ENCODE measurements around the gene ALDH3A2.

ALDH3A2 gene

DNA sequence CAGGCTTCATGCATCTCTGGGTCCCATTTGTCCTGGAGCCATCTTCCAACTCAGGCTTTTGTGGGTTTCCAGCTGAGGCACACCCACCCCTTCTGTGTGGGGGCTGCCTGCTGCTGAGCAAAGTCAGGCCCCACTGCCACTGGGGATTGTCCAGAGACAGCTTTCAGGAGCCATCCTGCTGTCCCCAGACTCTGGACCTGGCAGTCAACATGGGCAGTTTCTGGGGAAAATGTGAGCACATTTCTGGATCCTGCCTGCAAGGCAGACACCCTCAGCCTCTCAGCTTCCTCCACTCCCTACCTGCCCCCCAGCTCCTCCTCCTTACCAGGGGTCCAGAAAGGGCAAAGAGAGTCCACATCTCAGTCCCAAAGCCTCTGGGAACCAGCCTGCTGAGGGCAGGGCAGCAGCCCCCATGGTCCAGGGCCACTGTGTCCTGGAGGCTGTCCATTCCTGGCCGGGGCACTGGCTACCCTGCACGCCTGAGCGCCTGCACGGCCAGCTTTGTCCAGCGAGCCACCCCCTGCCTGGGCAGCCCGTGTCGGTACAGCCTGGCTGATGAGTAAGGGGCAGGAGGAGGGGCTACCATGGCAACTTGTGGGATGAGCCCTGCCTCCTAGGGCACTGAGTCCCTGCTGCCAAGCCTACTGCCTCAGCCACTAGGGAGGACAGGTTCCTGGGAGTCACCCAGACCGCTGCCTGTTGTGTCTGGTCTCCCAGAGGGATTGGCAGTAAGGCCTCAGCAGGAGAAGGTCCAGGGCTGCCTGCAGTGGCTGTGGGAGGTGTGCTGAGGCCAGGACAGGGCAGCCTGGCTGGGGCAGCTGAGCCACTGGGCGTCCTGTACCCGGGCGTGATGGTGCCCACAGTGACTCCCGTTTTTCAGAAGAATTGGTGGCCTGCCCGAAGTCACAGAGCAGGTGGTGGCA lies 67.8 kb downstream of the ALDH3A2 start, which contains the start of gene SLC47A2:
SLC47A2 (minus strand) TSS at position 477 of the 923 bp plus-strand sequence; CDS start at position 448, 29 bp downstream.
- Histone ChIP-seq H3K27ac (ENCODE audit: low read depth, low read length) (no peak within 1 kb of the TSS), H3K9ac (ENCODE audit: low read length) (no peak within 1 kb of the TSS), H3K4me3 (ENCODE audit: low read length) (no peak within 1 kb of the TSS), H3K36me3 (ENCODE audit: control insufficient read depth, insufficient read depth, low read length) (no peaks in the 10 kb centered on the region), H3K27me3 (ENCODE audit: control insufficient read depth, insufficient read depth, low read length) (no peaks in the 10 kb centered on the region), H3K4me1 (ENCODE audit: control insufficient read depth, insufficient read depth, low read length) (no peaks in the 10 kb centered on the region)

DNA sequence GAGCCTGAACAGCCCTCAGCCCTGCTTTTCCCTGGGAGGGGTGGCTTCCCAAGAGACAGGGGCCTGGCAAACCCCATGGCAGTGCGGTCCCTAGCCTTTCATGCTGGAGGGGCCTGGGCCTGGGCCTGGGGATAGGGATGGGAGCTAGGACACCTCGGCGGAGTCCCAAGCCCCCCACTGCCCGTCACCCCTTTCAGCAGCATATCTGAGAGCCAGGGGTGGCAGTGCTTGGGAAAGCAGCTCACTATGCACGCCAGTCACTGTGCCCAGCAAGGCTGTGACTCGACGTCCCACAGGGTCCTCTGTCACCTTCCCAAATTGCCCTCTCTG lies 68.4 kb downstream of the ALDH3A2 start:
- no peak overlapping the region for H3K9ac ChIP-seq (ENCODE audit: low read length)
- no peaks in the 10 kb centered on the region for H3K27me3 ChIP-seq (ENCODE audit: control insufficient read depth, insufficient read depth, low read length)
- no peak overlapping the region for H3K4me3 ChIP-seq (ENCODE audit: low read length)
- no peaks in the 10 kb centered on the region for H3K4me1 ChIP-seq (ENCODE audit: control insufficient read depth, insufficient read depth, low read length)
- H3K27ac ChIP-seq (ENCODE audit: low read depth, low read length), result no peak overlapping the region
- H3K36me3 ChIP-seq (ENCODE audit: control insufficient read depth, insufficient read depth, low read length), result no peaks in the 10 kb centered on the region

DNA sequence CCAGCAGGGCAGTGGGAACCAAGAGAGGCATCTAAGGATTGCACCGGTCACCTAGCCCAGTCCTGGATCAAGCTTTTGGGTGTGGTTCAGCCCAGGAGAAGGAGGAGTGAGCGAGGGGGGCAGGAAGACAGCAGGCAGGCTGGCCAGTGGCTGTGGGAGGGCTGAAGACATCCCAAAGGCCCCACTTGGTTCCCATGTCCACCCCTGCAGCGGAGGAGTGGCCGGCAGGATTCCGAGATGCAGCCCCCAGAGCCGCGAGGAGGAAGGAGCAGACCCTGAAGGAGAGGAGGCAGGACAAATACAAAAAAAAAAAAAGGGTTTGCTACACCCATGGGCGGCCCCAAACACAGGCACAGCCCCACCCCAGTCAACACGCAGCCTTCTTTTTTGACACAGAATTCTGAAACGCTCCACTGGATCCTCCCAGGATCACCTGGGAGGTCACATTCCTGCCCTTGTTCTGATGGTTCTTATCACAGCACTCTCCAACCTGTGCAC lies 68.9 kb downstream of the ALDH3A2 start:
- no peak overlapping the region for H3K27ac ChIP-seq (ENCODE audit: low read depth, low read length)
- H3K9ac ChIP-seq (ENCODE audit: low read length), result no peak overlapping the region

DNA sequence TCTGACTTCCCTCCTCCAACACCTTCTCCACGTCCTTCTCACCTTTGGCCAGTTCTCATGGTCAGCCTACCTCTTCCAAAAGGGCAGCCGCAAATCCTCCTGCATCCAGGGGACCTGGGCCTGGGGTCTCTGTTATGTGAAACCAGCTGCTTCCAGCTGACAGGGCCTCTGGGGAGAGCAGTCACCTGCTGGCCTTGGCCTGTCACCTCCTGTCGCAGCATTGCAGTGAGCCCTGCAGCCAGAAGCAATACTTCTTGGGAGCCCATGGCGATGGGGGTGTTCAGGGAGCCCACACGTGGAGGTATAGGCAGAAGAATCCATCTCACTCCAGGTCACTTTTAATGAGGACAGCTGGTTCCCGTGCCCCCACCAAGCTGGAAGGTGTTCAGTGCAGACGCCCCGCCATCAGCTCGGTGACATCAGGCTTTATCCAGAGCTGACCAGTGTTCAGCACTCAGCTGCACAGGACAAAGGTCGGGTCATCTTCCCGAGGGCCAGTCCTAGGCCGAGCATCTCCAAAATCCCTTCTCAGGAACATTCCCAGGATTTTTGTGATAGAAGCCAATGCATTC lies 69.6 kb downstream of the ALDH3A2 start:
- H3K9ac ChIP-seq (ENCODE audit: low read length), result no peak overlapping the region
- no peaks in the 10 kb centered on the region for H3K4me1 ChIP-seq (ENCODE audit: control insufficient read depth, insufficient read depth, low read length)
- H3K36me3 ChIP-seq (ENCODE audit: control insufficient read depth, insufficient read depth, low read length), result no peaks in the 10 kb centered on the region
- no peak overlapping the region for H3K4me3 ChIP-seq (ENCODE audit: low read length)
- no peak overlapping the region for H3K27ac ChIP-seq (ENCODE audit: low read depth, low read length)
- H3K27me3 ChIP-seq (ENCODE audit: control insufficient read depth, insufficient read depth, low read length), result no peaks in the 10 kb centered on the region

More for the DNA sequence above, 68.9 kb downstream of the ALDH3A2 start:
- Histone ChIP-seq H3K4me1 (ENCODE audit: control insufficient read depth, insufficient read depth, low read length) (no peaks in the 10 kb centered on the region), H3K4me3 (ENCODE audit: low read length) (no peak overlapping the region), H3K36me3 (ENCODE audit: control insufficient read depth, insufficient read depth, low read length) (no peaks in the 10 kb centered on the region), H3K27me3 (ENCODE audit: control insufficient read depth, insufficient read depth, low read length) (no peaks in the 10 kb centered on the region)

DNA sequence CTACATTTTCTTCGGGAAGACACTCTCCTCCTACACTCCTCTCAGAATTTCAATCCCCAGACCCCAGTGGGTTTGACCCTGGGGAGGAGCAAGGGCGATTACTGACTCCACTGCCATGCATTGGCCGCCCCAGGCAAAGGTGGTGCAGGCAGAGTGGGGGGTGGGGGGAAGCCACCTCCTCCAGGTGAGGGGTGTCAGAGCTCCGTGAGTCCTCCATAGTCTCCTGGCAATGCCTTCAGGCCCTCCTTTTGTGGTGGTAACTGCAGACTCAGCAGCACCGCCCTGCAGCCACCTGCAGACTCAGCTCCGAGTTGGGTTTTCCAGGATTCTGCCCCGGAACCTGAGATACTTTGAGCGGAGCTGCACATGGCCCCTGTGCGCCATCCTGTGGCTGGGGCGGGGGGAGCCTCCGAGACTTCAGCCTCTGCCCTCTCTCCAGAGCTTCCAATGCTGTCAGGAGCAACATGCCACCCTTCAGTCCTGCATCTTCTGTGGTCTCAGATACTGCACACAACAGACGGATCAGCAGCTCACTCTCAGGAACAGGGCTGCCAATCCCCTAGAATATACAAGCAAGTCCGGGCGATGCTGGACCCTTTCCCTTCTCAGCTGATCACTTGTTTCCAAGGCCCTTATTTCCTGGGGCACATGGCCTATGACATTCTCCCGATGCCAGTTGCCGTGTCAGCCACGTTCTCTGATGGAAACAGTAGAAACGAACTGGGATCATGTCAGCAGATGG lies 70.2 kb downstream of the ALDH3A2 start:
- no peak overlapping the region for H3K4me3 ChIP-seq (ENCODE audit: low read length)
- no peak overlapping the region for H3K27ac ChIP-seq (ENCODE audit: low read depth, low read length)
- no peaks in the 10 kb centered on the region for H3K4me1 ChIP-seq (ENCODE audit: control insufficient read depth, insufficient read depth, low read length)
- H3K9ac ChIP-seq (ENCODE audit: low read length), result no peak overlapping the region
- no peaks in the 10 kb centered on the region for H3K36me3 ChIP-seq (ENCODE audit: control insufficient read depth, insufficient read depth, low read length)
- no peaks in the 10 kb centered on the region for H3K27me3 ChIP-seq (ENCODE audit: control insufficient read depth, insufficient read depth, low read length)

DNA sequence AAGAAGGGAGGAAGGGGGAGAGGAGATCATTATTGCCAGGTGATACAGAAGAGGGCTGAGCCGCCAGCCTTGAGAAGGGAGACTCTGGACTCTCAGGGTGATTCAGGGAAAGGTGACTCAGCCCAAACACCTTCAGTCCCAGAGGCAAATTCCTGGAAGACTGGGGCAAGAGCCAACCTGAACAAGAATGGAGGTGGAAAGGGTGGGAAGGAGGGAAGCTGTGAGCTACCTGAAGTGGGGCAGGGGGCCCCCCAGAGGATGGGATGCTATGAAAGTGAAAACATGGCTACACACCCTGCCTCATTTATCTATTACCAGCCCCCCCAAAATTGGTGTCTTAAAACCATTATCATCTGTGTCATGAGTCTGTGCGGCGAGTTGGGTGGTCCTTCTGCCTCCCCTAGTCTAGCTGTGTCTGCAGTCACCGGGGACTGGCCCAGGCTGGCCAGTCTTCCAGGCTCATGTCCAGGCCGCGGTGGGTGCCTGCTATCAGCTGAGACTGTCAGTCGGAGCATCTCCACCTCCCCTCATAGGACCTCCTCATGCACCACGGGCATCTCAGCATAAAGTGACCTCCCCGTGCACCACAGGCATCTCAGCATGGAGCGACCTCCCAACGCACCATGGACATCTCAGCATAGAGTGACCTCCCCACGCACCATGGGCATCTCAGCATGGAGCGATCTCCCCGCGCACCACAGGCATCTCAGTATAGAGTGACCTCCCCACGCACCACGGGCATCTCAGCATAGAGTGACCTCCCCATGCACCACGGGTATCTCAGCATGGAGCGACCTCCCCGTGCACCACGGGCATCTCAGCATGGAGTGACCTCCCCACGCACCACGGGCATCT lies 71.0 kb downstream of the ALDH3A2 start:
- no peak overlapping the region for H3K9ac ChIP-seq (ENCODE audit: low read length)
- H3K27me3 ChIP-seq (ENCODE audit: control insufficient read depth, insufficient read depth, low read length), result no peaks in the 10 kb centered on the region
- no peak overlapping the region for H3K27ac ChIP-seq (ENCODE audit: low read depth, low read length)
- H3K4me3 ChIP-seq (ENCODE audit: low read length), result no peak overlapping the region
- no peaks in the 10 kb centered on the region for H3K4me1 ChIP-seq (ENCODE audit: control insufficient read depth, insufficient read depth, low read length)
- no peaks in the 10 kb centered on the region for H3K36me3 ChIP-seq (ENCODE audit: control insufficient read depth, insufficient read depth, low read length)

DNA sequence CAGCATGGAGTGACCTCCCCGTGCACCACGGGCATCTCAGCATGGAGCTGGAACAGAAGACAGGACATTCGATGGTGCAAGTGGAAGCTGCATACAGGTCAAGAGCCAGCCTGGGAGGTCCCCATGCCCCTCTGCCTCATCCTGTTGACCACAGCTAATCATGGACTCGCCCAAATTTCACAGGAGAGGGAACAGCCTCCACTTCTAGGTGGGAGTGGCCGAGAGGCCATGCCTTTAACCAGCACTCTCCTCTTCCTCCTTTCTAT lies 71.6 kb downstream of the ALDH3A2 start:
- Histone ChIP-seq H3K4me3 (ENCODE audit: low read length) (peak overlapping the region; percentile 32), H3K27me3 (ENCODE audit: control insufficient read depth, insufficient read depth, low read length) (no peaks in the 10 kb centered on the region), H3K9ac (ENCODE audit: low read length) (no peak overlapping the region), H3K36me3 (ENCODE audit: control insufficient read depth, insufficient read depth, low read length) (no peaks in the 10 kb centered on the region), H3K4me1 (ENCODE audit: control insufficient read depth, insufficient read depth, low read length) (no peaks in the 10 kb centered on the region), H3K27ac (ENCODE audit: low read depth, low read length) (no peak overlapping the region)

DNA sequence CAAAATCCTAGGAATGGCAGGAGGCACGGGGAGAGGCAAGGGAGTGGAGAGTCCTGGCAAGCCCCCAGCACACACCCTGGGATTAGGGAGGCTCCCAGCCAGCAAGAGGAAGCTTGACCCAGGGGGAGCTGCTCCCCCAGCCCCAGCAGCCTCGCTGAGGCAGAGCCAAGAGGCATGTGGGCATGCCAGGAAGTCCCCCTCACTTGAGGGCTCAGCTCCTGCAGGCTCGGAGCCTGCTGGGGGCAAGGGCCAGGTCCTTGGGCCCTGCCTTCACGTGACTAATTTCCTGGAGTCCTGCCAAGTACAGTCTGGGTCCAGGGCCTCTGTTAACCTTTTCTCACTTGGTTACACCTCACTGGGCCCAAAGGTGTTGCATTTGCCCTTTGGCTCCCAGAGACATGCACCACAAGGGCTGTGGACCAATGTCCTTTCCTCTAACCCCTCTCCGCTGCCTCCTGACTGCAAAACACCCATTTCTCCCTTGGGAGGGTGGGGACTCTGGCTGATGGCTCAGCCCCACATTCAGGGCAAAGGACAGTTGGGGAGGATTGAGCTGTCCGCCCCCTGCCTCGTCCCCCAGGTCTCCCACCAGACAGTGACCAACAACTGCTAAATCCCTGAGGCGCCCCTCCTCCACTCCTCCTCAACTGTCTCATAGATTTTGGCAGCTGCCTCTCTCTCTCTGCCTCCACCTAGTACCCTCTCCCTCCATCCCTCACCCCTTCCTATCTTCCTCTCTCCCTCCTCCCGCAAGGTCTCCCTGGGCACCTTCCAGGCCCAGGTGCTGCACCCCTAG lies 72.3 kb downstream of the ALDH3A2 start:
- no peaks in the 10 kb centered on the region for H3K27me3 ChIP-seq (ENCODE audit: control insufficient read depth, insufficient read depth, low read length)
- H3K4me1 ChIP-seq (ENCODE audit: control insufficient read depth, insufficient read depth, low read length), result no peaks in the 10 kb centered on the region
- H3K4me3 ChIP-seq (ENCODE audit: low read length), result peak overlapping the region; percentile 32
- H3K27ac ChIP-seq (ENCODE audit: low read depth, low read length), result no peak overlapping the region
- no peak overlapping the region for H3K9ac ChIP-seq (ENCODE audit: low read length)
- H3K36me3 ChIP-seq (ENCODE audit: control insufficient read depth, insufficient read depth, low read length), result no peaks in the 10 kb centered on the region

DNA sequence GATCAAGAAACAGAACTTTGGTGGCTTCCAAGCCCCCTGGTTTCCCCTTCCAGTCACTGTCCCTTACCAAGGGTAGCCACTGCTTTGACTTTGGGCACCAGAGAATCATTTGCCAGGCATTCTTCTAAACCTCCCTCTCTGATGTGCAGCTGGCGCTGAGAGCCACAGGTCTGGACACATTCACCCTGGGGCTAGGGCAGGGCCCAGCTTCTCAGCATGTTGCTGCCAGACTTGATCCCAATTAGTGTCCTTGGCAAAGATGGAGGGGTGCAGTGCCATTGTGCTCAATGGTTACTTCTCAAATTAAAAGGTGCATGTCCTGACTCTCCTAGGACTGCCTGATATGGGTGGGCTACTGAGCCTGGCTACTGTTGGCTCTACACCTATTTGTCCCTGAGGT lies 75.4 kb downstream of the ALDH3A2 start:
- Histone ChIP-seq H3K36me3 (ENCODE audit: control insufficient read depth, insufficient read depth, low read length) (no peaks in the 10 kb centered on the region), H3K27me3 (ENCODE audit: control insufficient read depth, insufficient read depth, low read length) (no peaks in the 10 kb centered on the region), H3K9ac (ENCODE audit: low read length) (no peak overlapping the region), H3K4me3 (ENCODE audit: low read length) (no peak overlapping the region), H3K27ac (ENCODE audit: low read depth, low read length) (no peak overlapping the region), H3K4me1 (ENCODE audit: control insufficient read depth, insufficient read depth, low read length) (peaks cover 22% of the 10 kb centered on the region)

DNA sequence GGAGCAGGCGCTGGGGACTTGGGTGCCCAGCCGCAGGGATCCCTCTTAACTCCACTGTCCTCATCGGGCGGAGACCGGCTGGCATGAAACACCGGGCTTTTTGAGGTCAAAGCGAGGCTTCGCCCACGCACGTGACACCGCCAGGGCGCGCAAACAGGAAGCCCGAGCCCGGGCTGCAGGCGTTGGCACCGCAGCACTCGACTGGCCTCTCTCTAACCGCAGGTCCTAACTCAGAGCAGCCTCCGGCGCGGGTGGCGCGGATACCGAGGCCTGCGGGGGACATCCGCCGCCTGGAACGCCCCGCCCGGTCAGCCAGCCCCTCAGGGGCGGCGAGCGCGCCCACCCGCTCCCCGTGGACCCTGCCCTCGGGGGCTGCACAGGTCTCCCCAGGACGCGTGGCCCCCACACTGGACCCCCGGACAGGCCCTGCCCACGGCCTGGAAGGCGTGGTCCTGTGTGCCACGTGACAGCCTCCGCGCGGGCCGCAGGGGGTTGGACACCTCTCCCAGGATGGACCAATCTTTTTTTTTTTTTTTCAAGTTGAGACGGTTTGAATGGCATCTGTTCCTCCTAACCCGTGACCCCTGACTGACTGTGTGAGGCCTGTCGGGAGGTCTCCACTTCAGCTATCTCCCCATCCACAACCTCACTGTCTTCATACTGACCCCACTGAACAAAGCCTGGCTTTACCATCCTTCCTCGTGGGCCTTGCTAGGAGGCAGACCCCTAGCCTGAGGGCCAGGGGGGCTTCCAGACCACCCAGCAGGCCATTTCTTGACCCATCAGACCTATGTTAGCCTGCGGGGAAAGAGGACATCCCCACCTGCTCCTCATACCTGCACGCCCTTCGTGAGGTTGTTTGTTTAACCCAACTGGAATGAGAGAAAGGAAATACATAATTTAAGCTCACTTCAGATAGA lies 76.2 kb downstream of the ALDH3A2 start:
- Histone ChIP-seq H3K4me1 (ENCODE audit: control insufficient read depth, insufficient read depth, low read length) (peaks cover 22% of the 10 kb centered on the region), H3K27me3 (ENCODE audit: control insufficient read depth, insufficient read depth, low read length) (no peaks in the 10 kb centered on the region), H3K36me3 (ENCODE audit: control insufficient read depth, insufficient read depth, low read length) (no peaks in the 10 kb centered on the region), H3K27ac (ENCODE audit: low read depth, low read length) (no peak overlapping the region), H3K4me3 (ENCODE audit: low read length) (peak overlapping the region; percentile 22), H3K9ac (ENCODE audit: low read length) (no peak overlapping the region)

DNA sequence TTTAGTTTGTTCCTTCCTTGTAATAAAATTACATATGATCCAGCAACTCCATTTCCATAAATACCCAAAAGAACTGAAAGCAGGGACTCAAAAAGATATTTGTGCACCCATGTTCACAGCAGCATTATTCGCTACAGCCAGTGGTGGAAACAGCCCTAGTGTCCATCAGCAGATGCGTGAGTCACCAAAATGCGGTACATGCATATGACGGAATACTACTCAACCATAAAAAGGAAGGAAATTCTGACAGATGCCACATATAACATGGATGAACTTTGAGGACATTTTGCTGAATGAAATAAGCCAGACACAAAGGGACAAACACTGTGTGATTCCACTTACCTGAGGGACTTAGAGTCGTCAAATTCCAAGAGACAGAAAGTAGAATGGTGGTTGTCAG lies 76.9 kb downstream of the ALDH3A2 start:
- H3K27ac ChIP-seq (ENCODE audit: low read depth, low read length), result no peak overlapping the region
- H3K36me3 ChIP-seq (ENCODE audit: control insufficient read depth, insufficient read depth, low read length), result no peaks in the 10 kb centered on the region
- no peak overlapping the region for H3K4me3 ChIP-seq (ENCODE audit: low read length)
- no peak overlapping the region for H3K9ac ChIP-seq (ENCODE audit: low read length)
- peaks cover 22% of the 10 kb centered on the region for H3K4me1 ChIP-seq (ENCODE audit: control insufficient read depth, insufficient read depth, low read length)
- no peaks in the 10 kb centered on the region for H3K27me3 ChIP-seq (ENCODE audit: control insufficient read depth, insufficient read depth, low read length)
